A673 (cell line): ENCODE results near the gene ARMC6. TPM values are rescaled to one million over a fixed set of nuclear protein-coding genes. Genes with fewer than 3 reads are reported as not detected.

Source experiments
- BruUV-seq: library from RNA; stranded (reverse); fragments of 400-500 nt; replicated peaks from 2 replicates; lab custom pipeline; 2021; lab: Mats Ljungman, UMichigan
- CTCF ChIA-PET: fragments of 300-600 bp; sonication (Branson Sonifier 250); formaldehyde crosslinking; loops from one replicate; lab custom pipeline; 2022; ENCODE audit warnings: antibody characterized with exemption; lab: Charles Lee
- POLR2A ChIA-PET: fragments of 300-600 bp; sonication (Branson Sonifier 250); formaldehyde crosslinking; loops from one replicate; lab custom pipeline; 2022; ENCODE audit warnings: antibody characterized with exemption; ENCODE audit not compliant: low non-redundant PET; lab: Charles Lee
- DNase-seq: peaks from one replicate; pipeline ENCODE4 v3.0.0-alpha.2; 2015; ENCODE audit warnings: low spot score
- H3K27ac ChIP-seq: fragments of 200-600 bp; sonication (generic); 2 replicates; pipeline ENCODE4 v1.5.1; 2016; ENCODE audit warnings: mixed run types, low read depth, mild to moderate bottlenecking, mixed read lengths, antibody characterized with exemption, low read length; ENCODE audit not compliant: poor library complexity, severe bottlenecking
- H3K27me3 ChIP-seq: fragments of 200-600 bp; sonication (generic); replicated peaks from 2 replicates; pipeline ENCODE4 v1.6.1; 2017; ENCODE audit warnings: mixed run types, low read depth, mild to moderate bottlenecking, mixed read lengths, antibody characterized with exemption, low read length; ENCODE audit not compliant: insufficient read depth, poor library complexity
- H3K36me3 ChIP-seq: fragments of 200-600 bp; sonication (generic); 2 replicates; pipeline ENCODE4 v1.6.1; 2016; ENCODE audit warnings: mixed run types, mild to moderate bottlenecking, mixed read lengths, antibody characterized with exemption, low read length; ENCODE audit not compliant: insufficient read depth, poor library complexity, severe bottlenecking
- H3K4me1 ChIP-seq: fragments of 200-600 bp; sonication (generic); 2 replicates; pipeline ENCODE4 v1.6.1; 2017; ENCODE audit warnings: mixed run types, mild to moderate bottlenecking, mixed read lengths, antibody characterized with exemption, low read length; ENCODE audit not compliant: insufficient read depth, poor library complexity, severe bottlenecking
- H3K4me3 ChIP-seq: fragments of 200-600 bp; sonication (generic); 2 replicates; pipeline ENCODE4 v1.5.1; 2016; ENCODE audit warnings: low read depth, mixed run types, mild to moderate bottlenecking, mixed read lengths, low read length; ENCODE audit not compliant: poor library complexity, severe bottlenecking
- H3K9me3 ChIP-seq: fragments of 200-600 bp; sonication (generic); 2 replicates; pipeline ENCODE4 v1.6.1; 2016; ENCODE audit warnings: mixed run types, low read depth, mild to moderate bottlenecking, mixed read lengths, antibody characterized with exemption, low read length; ENCODE audit not compliant: poor library complexity, severe bottlenecking
- CTCF ChIP-seq: fragments of 300-800, 200-600 bp; sonication (generic); conservative IDR thresholded peaks from 2 replicates; pipeline ENCODE4 v1.5.1; 2017; ENCODE audit warnings: low read depth, mild to moderate bottlenecking, antibody characterized with exemption, low read length, moderate library complexity, mixed read lengths
- EZH2 ChIP-seq: fragments of 200-600 bp; sonication (generic); IDR thresholded peaks from 2 replicates; pipeline ENCODE4 v1.6.1; 2017; ENCODE audit warnings: borderline replicate concordance, low read depth, mild to moderate bottlenecking, mixed read lengths, antibody characterized with exemption, low read length; ENCODE audit not compliant: poor library complexity, severe bottlenecking
- intact Hi-C: fragments of 100-400 bp; cut with micrococcal nuclease; formaldehyde crosslinking; loops from one replicate; pipeline ENCODE4 v1.10.0; 2022; ENCODE audit not compliant: unreplicated experiment
- total RNA-seq: library from RNA; stranded (reverse); gene quantifications from 2 replicates; pipeline ENCODE4 v1.2.3, GENCODE V29; 2021

ARMC6 gene
- total RNA-seq, 1 experiment from 2014 or later, result 62.7 TPM

GRCh38 chr19:19078801-19079200, 45.4 kb downstream of the ARMC6 start:
- no peaks in the 10 kb centered on the region for H3K27me3 ChIP-seq
- intact Hi-C loops, result no loop called here
- ChIA-PET POLR2A (no interaction called here), CTCF (no interaction called here)
- H3K4me1 ChIP-seq, result peaks cover 16% of the 10 kb centered on the region
- no peak overlapping the region for H3K27ac ChIP-seq
- no peak for DNase-seq
- H3K36me3 ChIP-seq, result no peaks in the 10 kb centered on the region
- TF ChIP-seq EZH2 (no peak), CTCF (no peak)
- H3K9me3 ChIP-seq, result no peaks in the 10 kb centered on the region
- no TSS peak for BruUV-seq
- no peak overlapping the region for H3K4me3 ChIP-seq

- Histone ChIP-seq H3K36me3 (no peaks in the 10 kb centered on the region), H3K4me1 (peaks cover 9% of the 10 kb centered on the region), H3K27me3 (no peaks in the 10 kb centered on the region), H3K9me3 (no peaks in the 10 kb centered on the region), H3K4me3 (no peak overlapping the region), H3K27ac (no peak overlapping the region)
- intact Hi-C loops, result no loop called here
- BruUV-seq, result no TSS peak
- CTCF ChIA-PET, result no interaction called here
- TF ChIP-seq EZH2 (no peak), CTCF (no peak)
- POLR2A ChIA-PET, result no interaction called here
- no peak for DNase-seq
Observed at GRCh38 chr19:19079571-19079970, 46.2 kb downstream of the ARMC6 start.

GRCh38 chr19:19081642-19082151, 48.3 kb downstream of the ARMC6 start:
- BruUV-seq, result no TSS peak
- TF ChIP-seq CTCF (no peak), EZH2 (no peak)
- intact Hi-C loops, result no loop called here
- no peak for DNase-seq
- ChIA-PET POLR2A (no interaction called here), CTCF (no interaction called here)
- Histone ChIP-seq H3K27ac (no peak overlapping the region), H3K9me3 (no peaks in the 10 kb centered on the region), H3K36me3 (no peaks in the 10 kb centered on the region), H3K4me3 (no peak overlapping the region), H3K4me1 (peaks cover 7% of the 10 kb centered on the region), H3K27me3 (no peaks in the 10 kb centered on the region)
